HCT116 (cell line): ENCODE results near the gene FRMD3. TPM values are rescaled to one million over a fixed set of nuclear protein-coding genes. Genes with fewer than 3 reads are reported as not detected.

Source experiments
- ATAC-seq: fragments of 200-7000 bp; cut with Tn5 transposase; 2 replicates; pipeline ENCODE4 v1.9.1; 2020; ENCODE audit warnings: mild to moderate bottlenecking, moderate library complexity
- BruUV-seq: library from RNA; stranded (reverse); fragments of 400-500 nt; replicated peaks from 2 replicates; lab custom pipeline; 2021; lab: Mats Ljungman, UMichigan
- CTCF ChIA-PET: fragments of 300-600 bp; sonication (Branson Sonifier 250); formaldehyde crosslinking; loops from one replicate; lab custom pipeline; 2021; ENCODE audit warnings: antibody characterized with exemption; lab: Charles Lee
- POLR2A ChIA-PET: fragments of 300-600, 350-600 bp; sonication (Branson Sonifier 250); formaldehyde crosslinking; loops from one replicate; lab custom pipeline; 2021; ENCODE audit warnings: antibody characterized with exemption; lab: Charles Lee
- RAD21 ChIA-PET, 2 experiments: fragments of 300-600 bp; sonication (Branson Sonifier 250); formaldehyde crosslinking; loops; one replicate each; lab custom pipeline; 2023; ENCODE audit warnings: low total read pairs in 2 of 2; ENCODE audit not compliant: uncharacterized antibody in 2 of 2, unreplicated experiment in 2 of 2, low non-redundant PET in 1 of 2; lab: Charles Lee
- DNase-seq: peaks from one replicate; pipeline ENCODE4 v3.0.0-alpha.2; 2010; ENCODE audit warnings: low read depth, low spot score
- H2AFZ ChIP-seq: fragments of 200-600 bp; shearing (Covaris generic), sonication (generic); 2 replicates; pipeline ENCODE4 v1.6.1; 2017; ENCODE audit warnings: low read depth, mixed run types, mixed read lengths, antibody characterized with exemption, low read length; ENCODE audit not compliant: poor library complexity, severe bottlenecking
- H3K27ac ChIP-seq: 2 replicates; pipeline ENCODE4 v1.5.1; 2012; ENCODE audit warnings: low read depth, low read length
- H3K27me3 ChIP-seq: fragments of 200-600 bp; sonication (generic); 2 replicates; pipeline ENCODE4 v1.6.1; 2016; ENCODE audit warnings: mixed run types, low read length, mixed read lengths; ENCODE audit not compliant: insufficient read depth
- H3K36me3 ChIP-seq, 2 experiments: fragments of 200-500 bp in 1 of 2; fragments of 200-600 bp in 1 of 2; sonication (Bioruptor generic) in 1 of 2; sonication (generic) in 1 of 2; 2 replicates each; pipeline versions ENCODE4 v1.5.1 to v1.6.1; 2014 to 2016; ENCODE audit warnings: low read length in 2 of 2, inconsistent platforms in 1 of 2, mixed read lengths in 1 of 2, mixed run types in 1 of 2; ENCODE audit not compliant: insufficient read depth in 2 of 2, control insufficient read depth in 1 of 2
- H3K4me1 ChIP-seq, 2 experiments: fragments of 200-600 bp in 1 of 2; sonication (generic) in 1 of 2; 2 replicates each; pipeline versions ENCODE4 v1.5.1 to v1.6.1; 2012 to 2017; ENCODE audit warnings: low read length in 2 of 2, inconsistent platforms in 1 of 2, mild to moderate bottlenecking in 1 of 2, mixed read lengths in 1 of 2, mixed run types in 1 of 2, moderate library complexity in 1 of 2; ENCODE audit not compliant: insufficient read depth in 2 of 2, control insufficient read depth in 1 of 2
- H3K4me2 ChIP-seq: fragments of 200-600 bp; sonication (generic); 2 replicates; pipeline ENCODE4 v1.6.1; 2017; ENCODE audit warnings: mixed run types, low read length, mixed read lengths
- H3K4me3 ChIP-seq, 2 experiments: fragments of 200-600 bp in 1 of 2; sonication (generic) in 1 of 2; replicated peaks in 1 of 2; 2 replicates each; pipeline ENCODE4 v1.5.1; 2011 to 2016; ENCODE audit warnings: low read length in 2 of 2, control low read depth in 1 of 2, low read depth in 1 of 2, mild to moderate bottlenecking in 1 of 2, mixed read lengths in 1 of 2, mixed run types in 1 of 2
- H3K79me2 ChIP-seq: fragments of 200-600 bp; sonication (generic); 2 replicates; pipeline ENCODE4 v1.6.1; 2017; ENCODE audit warnings: mild to moderate bottlenecking, mixed run types, low read length, moderate library complexity, mixed read lengths; ENCODE audit not compliant: insufficient read depth
- H3K9ac ChIP-seq: fragments of 200-600 bp; sonication (generic); 2 replicates; pipeline ENCODE4 v1.6.1; 2016; ENCODE audit warnings: low read length, mixed read lengths
- H3K9me2 ChIP-seq: fragments of 200-600 bp; sonication (generic), shearing (Covaris generic); 2 replicates; pipeline ENCODE4 v1.6.1; 2017; ENCODE audit warnings: mixed run types, mild to moderate bottlenecking, moderate library complexity; ENCODE audit not compliant: insufficient read depth
- H3K9me3 ChIP-seq, 2 experiments: fragments of 200-500 bp in 1 of 2; fragments of 200-600 bp in 1 of 2; sonication (Bioruptor generic) in 1 of 2; sonication (generic) in 1 of 2; 2 replicates each; pipeline ENCODE4 v1.6.1; 2014 to 2017; ENCODE audit warnings: low read length in 2 of 2, mixed read lengths in 2 of 2, inconsistent platforms in 1 of 2, low read depth in 1 of 2, mild to moderate bottlenecking in 1 of 2, mixed run types in 1 of 2, moderate library complexity in 1 of 2; ENCODE audit not compliant: control insufficient read depth in 1 of 2, insufficient read depth in 1 of 2
- H4K20me1 ChIP-seq: fragments of 200-600 bp; sonication (generic), shearing (Covaris generic); 2 replicates; pipeline ENCODE4 v1.6.1; 2017; ENCODE audit warnings: mixed run types, mild to moderate bottlenecking, moderate library complexity; ENCODE audit not compliant: insufficient read depth
- CBX3 ChIP-seq: IDR thresholded peaks from 2 replicates; pipeline ENCODE4 v1.6.1; 2012; ENCODE audit warnings: low read depth
- ELF1 ChIP-seq: IDR thresholded peaks from 2 replicates; pipeline ENCODE4 v1.6.1; 2012; ENCODE audit warnings: low read depth, borderline replicate concordance
- EZH2 ChIP-seq: fragments of 200-600 bp; sonication (generic); IDR thresholded peaks from 2 replicates; pipeline ENCODE4 v1.6.1; 2017; ENCODE audit warnings: antibody characterized with exemption, mixed run types
- EZH2phosphoT487 ChIP-seq: fragments of 200-600 bp; IDR thresholded peaks from 2 replicates; pipeline ENCODE4 v1.6.1; 2018; ENCODE audit warnings: antibody characterized with exemption, borderline replicate concordance
- JUND ChIP-seq: IDR thresholded peaks from 2 replicates; pipeline ENCODE4 v1.6.1; 2012
- MAX ChIP-seq: IDR thresholded peaks from 2 replicates; pipeline ENCODE4 v1.6.1; 2012
- POLR2AphosphoS5 ChIP-seq: IDR thresholded peaks from 2 replicates; pipeline ENCODE4 v1.6.1; 2011; ENCODE audit warnings: mild to moderate bottlenecking, low read depth, low read length, moderate library complexity
- SIN3A ChIP-seq: IDR thresholded peaks from 2 replicates; pipeline ENCODE4 v1.6.1; 2012; ENCODE audit warnings: low read depth
- TCF7L2 ChIP-seq: IDR thresholded peaks from 2 replicates; pipeline ENCODE4 v1.7.0; 2011; ENCODE audit warnings: borderline replicate concordance, inconsistent platforms; ENCODE audit not compliant: insufficient read depth, insufficient read length; ENCODE audit errors: extremely low read depth
- YY1 ChIP-seq: IDR thresholded peaks from 2 replicates; pipeline ENCODE4 v1.6.1; 2011; ENCODE audit warnings: low read length, low read depth, moderate library complexity, mild to moderate bottlenecking; ENCODE audit not compliant: insufficient replicate concordance; ENCODE audit errors: extremely low read depth
- intact Hi-C: fragments of 100-400 bp; cut with micrococcal nuclease; formaldehyde crosslinking; loops from 2 replicates; pipeline ENCODE4 v1.10.0; 2022
- total RNA-seq: library from RNA; stranded (reverse); gene quantifications from one replicate; pipeline ENCODE4 v1.2.1, GENCODE V29; 2021; ENCODE audit not compliant: unreplicated experiment
- TF ChIP-seq, protein P1 (sequence below): IDR thresholded peaks from 2 replicates; pipeline ENCODE4 v1.6.1; 2011; ENCODE audit warnings: mild to moderate bottlenecking, low read length, moderate library complexity; ENCODE audit not compliant: insufficient replicate concordance; ENCODE audit errors: extremely low read depth

Gene FRMD3
- total RNA-seq, 1 experiment from 2014 or later, result 0.89 TPM

DNA sequence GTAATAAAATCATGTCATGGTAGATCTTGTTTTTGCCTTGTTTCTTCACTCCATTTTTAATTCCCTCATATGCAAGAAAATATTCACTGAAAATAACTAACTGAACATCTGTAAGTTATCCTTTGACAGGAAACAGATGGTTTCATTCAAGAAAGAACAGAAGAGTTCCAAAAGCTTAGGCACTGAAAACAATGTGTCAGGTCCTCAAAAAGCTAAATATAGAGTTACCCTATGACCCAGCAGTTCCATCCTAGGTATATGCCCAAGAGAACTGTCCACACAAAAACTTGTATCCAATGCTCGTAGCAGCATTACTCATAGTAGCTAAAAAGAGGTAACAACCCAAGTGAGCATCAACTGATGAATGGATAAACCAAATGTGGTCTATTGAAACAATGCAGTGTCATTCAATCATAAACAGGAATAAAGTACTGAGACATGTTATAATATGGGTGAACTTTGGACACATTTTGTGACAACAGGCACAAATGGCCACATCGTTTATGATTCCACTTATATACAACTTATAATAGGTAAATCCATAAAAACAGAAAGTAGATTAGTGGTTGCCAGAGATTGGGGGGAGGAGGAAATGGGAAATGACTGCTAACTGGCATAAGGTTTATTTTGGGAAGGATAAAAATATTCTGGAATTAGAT is 231.0 kb downstream of the FRMD3 start:
- DNase-seq (no peak), ATAC-seq (no peak)
- Histone ChIP-seq H3K27ac (no peak overlapping the region), H3K4me1 (no peaks in the 10 kb centered on the region), H3K9me2 (no peaks in the 10 kb centered on the region), H3K27me3 (0 out of 2 replicates have a peak, but pooled peaks cover 4% of the 10 kb centered on the region), H3K9me3 (no peaks in the 10 kb centered on the region), H3K36me3 (no peaks in the 10 kb centered on the region), H3K4me3 (no peak overlapping the region), H2AFZ (no peak overlapping the region), H3K9ac (no peak overlapping the region), H3K79me2 (no peaks in the 10 kb centered on the region), H3K4me2 (no peak overlapping the region), H4K20me1 (no peaks in the 10 kb centered on the region)
- ChIA-PET CTCF (no interaction called here), POLR2A (no interaction called here), RAD21 (no interaction called here)
- TF ChIP-seq POLR2AphosphoS5, result no peak
- no peak for TF ChIP-seq MAX
- TF ChIP-seq EZH2phosphoT487, result no peak
- no peak for TF ChIP-seq EZH2
- TF ChIP-seq CBX3, result no peak
- TF ChIP-seq JUND, result no peak
- TF ChIP-seq, protein P1, sequence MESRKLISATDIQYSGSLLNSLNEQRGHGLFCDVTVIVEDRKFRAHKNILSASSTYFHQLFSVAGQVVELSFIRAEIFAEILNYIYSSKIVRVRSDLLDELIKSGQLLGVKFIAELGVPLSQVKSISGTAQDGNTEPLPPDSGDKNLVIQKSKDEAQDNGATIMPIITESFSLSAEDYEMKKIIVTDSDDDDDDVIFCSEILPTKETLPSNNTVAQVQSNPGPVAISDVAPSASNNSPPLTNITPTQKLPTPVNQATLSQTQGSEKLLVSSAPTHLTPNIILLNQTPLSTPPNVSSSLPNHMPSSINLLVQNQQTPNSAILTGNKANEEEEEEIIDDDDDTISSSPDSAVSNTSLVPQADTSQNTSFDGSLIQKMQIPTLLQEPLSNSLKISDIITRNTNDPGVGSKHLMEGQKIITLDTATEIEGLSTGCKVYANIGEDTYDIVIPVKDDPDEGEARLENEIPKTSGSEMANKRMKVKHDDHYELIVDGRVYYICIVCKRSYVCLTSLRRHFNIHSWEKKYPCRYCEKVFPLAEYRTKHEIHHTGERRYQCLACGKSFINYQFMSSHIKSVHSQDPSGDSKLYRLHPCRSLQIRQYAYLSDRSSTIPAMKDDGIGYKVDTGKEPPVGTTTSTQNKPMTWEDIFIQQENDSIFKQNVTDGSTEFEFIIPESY, result no peak
- no peak for TF ChIP-seq YY1
- TF ChIP-seq ELF1, result no peak
- TF ChIP-seq TCF7L2, result no peak
- no peak for TF ChIP-seq SIN3A
- intact Hi-C loops, result no loop called here
- BruUV-seq, result no TSS peak
